GM15510 (cell line): ENCODE results near the gene YOD1.

Source experiments
- POLR2A ChIP-seq: IDR thresholded peaks from 3 replicates; pipeline ENCODE4 v1.6.1; 2011; ENCODE audit warnings: borderline replicate concordance; ENCODE audit not compliant: insufficient read length; ENCODE audit errors: extremely low read depth

YOD1 gene

DNA sequence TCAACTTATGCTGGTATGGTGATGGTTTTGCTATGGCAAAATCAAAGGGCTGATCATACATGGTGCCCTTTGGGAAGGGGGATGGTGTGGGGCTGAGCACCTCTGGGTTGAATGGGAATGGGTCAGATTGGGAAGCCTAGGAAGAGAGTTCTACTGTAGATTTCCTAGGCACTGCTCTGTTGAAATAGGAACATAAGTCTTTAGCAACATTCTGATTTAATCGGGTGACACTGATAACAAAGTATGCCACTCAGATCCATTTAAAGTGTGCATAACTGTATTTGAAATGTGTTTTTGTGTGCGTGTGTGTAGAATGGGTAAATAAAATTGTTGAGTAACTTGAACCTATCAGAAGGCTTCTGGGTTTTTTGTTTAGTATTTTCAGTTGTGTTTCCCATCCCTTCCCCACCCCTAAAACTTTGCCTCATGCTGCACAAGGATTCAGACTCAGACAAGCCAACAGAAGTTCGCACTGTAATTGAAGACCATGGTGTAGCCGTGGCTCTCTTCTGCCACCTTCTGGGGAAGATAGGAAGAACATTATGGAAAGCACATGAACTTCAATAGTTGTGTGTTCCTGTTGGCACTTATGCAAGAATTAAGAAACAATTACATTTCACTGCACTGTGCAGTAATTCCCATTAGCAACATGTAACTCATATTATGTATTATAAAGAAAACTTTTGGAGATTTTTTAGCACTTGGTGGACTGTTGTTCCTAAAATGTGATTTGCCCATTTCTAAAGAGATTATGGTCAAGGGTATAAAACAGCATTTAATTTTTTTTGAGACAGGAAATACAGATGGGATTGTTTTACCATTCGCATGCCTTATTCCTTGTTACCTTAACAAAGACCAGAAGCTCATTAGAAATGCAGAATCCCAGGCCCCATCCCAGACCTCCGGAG, 26.7 kb upstream of the YOD1 start:
- TF ChIP-seq POLR2A, result no peak

DNA sequence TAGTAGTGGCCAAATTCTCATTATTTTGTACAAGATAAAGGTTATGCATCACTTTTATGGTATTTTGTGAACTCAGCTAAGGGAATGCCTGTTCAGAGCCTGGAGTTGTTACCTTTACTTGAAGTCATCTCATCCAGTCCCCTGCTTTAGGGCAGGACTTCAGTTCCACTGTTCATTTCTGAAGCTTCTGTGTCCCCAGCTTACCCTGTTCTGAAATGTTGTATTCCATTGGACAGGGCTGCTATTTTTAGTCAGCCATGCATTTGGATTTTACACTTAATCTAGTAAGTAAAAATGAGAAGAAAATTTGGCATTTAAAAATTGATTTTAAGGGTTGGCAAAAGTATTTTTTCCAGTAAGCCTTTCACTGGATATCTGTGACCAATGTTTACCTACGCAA, 26.0 kb upstream of the YOD1 start:
- TF ChIP-seq POLR2A, result no peak

DNA sequence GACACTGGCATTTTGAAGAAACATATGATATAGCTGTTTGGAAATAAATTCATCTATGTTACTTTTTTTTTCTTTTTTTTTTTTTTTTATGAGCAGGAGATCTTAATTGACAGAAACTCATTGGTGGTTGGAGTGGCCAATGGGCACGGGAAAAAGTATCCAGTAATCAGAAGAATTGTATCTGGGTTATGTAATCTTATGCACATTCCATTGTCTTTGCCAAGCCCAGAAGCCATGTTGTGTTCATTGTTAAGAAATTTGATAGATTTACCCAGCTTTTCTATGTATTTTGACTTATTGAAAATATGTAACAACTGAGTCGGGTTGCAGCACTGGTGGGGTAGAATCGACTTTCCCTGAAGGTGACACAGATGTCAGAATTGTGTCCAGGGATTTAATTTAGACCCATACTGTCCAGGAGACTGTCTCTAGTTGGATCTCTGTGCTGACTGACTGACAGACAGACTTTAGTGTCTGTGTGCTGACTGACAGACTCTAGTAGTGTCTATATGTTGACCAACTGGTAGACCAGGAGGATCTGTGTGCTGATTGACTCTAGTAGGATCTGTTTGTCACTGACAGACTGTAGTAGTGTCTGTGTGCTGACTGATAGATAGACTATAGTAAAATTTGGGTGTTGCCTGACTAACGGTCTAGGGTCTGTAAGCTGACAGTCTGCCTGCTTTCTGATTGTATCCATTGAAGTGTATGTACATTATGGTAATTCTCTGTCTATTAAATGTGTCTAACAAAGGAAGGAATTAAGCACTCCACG, 25.4 kb upstream of the YOD1 start:
- TF ChIP-seq POLR2A, result no peak

DNA sequence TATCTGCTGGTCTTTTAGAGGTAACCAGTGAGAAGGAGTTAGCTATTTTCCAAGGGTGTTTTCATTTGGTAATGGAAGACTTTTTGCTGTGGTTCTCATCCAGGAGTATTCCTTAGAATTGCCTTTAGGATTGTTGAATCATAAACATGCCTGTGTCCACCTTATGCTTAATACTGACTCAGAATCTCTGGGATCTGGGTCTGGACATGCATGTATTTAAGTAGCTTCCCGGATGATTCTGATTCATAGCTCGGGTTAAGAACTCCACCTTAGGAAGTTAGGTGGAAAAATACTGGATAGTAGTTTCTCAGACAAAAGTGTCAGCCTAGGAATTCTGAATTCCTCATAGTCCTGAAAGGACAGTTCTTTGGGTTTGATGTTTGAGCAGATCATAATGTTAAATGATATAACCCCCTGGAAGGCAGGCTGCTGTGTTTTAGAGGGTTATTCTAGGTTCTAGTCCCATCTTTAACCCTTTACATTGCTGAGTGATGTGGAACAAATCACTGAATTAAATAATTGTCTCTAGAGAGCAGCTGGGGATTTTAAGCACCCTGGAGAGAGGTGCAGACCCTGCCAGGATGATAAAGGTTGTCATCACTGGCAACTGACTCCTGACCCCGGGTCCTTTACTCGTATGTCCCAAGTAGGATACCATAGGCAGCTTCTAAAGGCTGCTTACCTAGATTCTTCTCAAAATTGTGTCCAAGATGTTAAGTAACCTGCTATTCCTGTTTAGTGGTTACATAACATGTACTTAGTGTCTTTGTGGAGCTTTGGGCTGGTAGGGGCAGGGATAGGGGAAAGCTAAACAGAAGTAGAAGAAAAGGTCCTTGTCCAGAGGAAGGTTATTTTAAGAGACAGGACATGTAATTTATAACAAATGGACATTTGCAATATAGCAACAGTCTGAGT, 23.2 kb upstream of the YOD1 start:
- no peak for TF ChIP-seq POLR2A

DNA sequence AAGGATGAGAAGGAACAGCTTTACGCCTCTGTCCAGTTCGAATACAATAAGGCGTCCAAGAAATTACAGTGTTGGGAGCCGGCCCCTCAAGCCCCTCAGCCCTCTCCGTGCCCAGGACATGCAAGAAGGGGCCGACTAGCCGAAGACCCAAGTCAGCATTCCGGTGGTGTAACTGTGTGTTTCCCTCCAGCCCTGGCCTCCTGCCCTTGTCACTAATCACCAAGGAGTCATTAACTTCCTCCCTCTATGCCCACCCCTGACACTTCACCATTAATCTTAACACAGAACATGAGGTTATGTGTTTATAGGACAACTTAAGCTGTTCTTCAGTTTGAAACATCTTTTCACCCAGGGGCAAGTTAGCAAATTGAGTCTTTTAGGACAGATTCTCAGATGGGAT, 21.2 kb upstream of the YOD1 start:
- TF ChIP-seq POLR2A, result no peak

DNA sequence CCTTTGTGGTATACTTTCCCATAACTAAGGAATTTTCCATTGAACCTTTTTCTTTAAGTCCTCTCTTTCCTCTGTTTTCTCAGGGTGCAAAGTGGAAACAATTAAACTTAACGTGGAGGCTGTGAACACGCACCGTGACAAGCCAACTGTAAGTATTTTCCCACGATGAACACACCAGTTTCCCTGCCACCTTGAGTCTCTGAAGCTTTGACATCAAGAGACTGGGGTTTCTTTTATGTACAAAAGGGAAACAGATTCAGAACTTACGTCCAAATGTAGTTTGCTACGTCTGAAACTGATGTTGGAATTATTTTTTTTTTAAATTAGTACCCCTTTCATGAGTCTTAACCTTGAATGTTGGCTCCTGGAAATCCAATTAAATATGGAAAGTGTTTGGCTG, 20.4 kb upstream of the YOD1 start:
- no peak for TF ChIP-seq POLR2A

DNA sequence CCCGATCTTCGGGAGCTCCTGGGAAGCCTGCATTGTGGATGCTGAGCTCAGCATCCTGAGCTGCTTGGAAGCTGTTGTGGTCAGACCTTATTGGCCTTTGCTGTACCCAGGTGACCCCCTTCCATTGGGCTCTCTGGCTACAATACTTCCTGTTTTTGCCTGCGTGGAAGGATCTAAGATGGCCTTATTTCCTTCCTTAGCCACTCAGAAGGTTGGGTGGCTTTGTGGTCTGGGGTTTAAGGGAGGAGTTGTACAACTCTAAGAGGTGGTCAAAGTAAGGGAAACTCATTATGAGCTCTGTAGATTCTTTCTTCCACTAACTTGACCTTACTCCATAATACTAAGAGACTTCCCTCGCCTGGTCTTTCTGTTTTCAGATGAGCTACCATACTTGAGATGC, 19.8 kb upstream of the YOD1 start:
- TF ChIP-seq POLR2A, result no peak

DNA sequence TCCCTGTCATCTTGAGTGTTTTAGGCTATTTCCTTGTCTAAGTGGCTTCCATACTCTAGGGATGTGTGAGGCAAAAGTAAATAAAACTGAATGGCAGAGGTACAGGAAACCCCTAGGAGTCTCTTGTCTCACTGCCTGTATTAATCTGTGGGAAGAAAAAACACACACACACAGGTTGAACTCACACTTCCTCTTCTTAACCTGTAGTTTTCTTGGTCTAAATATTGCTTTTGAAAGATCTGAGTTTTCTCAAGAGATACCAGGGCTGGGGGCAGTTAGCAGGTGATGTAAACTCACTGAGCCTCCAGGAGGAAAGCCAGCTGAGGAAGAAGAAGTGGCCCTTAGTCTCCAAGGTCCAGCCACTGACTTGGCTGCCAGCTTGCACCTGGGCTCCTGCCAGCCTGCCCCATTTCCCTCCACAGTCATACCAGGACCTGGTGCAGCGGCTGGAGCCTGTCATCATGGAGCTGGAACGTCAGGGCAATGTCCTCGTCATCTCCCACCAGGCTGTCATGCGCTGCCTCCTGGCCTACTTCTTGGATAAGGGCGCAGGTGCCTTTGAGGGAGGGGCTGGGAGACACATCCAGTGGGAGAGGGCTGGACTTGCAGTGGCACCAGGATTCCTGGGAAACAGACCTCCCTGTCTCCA, 19.0 kb upstream of the YOD1 start:
- TF ChIP-seq POLR2A, result no peak

DNA sequence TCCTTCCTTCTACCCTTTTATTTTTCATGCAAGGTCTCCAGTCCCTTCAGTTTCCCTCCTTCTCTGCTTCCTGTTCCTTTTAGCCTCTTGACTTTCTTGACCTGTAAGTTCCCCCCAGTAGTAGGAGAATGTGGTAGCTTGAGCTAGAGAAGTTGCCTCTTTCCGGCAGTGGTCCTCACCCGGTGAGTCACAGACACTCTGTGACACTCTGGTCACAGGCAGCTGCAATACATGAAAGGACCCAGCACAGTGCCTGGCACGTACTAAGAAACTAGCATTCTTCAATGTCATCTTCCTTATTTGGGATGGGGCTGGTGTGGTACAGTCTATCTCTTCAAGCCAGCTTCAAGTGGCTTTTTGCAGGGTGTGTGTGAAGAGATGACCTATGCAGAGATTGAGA, 18.1 kb upstream of the YOD1 start:
- no peak for TF ChIP-seq POLR2A

DNA sequence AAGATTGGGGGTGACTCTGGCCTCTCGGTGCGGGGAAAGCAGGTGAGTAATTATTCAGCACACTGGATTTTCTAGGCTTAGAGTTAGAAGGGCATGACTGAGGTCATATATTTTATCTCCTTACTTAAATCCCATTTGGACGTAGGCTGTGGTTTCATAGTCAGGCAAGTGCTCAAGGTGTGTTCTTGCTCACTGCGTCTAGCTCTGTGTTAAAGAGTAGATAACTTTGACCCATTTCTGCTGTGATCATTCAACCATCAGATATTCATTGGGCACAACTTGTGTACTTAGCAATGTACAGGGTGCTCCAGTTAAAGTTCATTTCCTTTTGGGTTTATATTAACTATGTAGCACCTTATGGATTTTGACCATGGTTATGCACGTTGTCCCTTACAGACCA, 16.7 kb upstream of the YOD1 start:
- TF ChIP-seq POLR2A, result no peak

DNA sequence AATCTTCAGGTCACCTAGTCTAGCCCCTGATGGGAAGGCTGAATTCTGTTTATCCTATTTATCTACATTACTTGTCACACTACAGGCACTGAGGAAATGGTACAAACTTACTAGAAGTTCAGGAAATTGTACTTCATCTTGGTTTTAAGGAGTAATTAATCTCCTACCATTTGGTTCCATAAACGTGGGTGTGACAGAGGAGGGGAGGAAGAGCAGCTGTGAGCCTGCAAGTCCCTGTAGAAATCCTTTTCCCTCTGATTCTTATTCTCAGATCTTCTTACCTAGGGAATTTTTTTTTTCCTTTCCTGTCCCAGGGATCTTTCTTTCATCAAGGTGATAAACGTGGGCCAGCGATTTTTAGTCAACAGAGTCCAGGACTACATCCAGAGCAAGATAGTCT, 16.2 kb upstream of the YOD1 start:
- no peak for TF ChIP-seq POLR2A

DNA sequence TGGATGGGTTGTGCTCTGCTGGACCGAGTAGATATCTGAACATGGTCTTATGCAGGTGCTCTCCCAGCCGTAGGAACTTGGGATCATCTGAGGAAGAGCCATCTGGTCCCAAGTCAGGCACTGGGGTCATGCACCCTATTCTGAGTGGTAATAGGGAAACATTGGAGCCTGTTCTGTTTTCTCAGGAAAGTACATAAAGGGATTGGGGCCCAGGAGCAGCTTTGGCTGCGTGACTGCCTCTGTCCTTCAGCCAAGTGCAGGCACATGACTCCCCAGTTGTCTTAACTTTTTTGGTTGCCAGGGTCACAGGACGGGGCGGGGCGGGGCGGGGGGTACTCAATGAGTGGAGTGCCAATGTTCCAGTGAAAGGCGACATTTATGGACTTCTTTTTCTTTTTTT, 13.6 kb upstream of the YOD1 start:
- no peak for TF ChIP-seq POLR2A

DNA sequence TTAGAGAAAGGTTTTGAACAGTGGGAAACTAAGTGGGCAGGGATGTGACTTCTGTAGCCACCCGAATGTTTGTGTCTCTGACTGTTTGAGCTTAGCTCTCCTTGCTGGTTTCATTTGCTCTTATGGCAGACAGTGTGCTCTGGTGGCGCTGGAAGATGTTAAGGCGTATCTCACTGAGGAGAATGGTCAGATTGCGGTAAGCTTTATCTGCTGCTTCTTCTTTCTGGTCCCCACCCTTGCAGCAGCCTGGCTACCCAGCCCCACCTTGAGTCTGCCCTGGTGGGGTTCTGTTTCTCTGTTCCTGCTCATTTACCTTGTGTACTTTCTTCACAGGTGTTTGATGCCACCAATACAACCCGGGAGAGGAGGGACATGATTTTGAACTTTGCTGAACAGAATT, 12.0 kb upstream of the YOD1 start:
- no peak for TF ChIP-seq POLR2A

DNA sequence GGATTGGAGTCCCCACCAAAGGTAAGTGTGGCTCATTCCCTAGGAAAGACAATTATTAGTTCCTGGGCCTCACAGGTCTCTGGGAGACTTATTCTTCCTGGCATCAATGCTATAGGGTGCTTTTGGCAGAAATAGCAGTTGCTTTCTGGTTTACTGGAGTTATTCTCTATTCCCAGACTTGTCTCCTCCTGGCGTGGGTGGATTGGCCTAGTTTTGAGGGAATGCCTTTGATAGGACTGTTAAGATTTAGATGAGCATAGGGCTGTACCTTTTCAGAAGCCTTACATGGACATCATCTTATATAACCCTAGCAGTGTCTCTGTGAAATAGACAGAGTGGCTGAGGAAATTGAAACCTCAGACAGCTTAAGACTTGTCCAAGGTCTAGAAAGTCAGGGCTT, 11.1 kb upstream of the YOD1 start:
- no peak for TF ChIP-seq POLR2A
